ENCODE results near the gene LIN37. TPM values are rescaled to one million over a fixed set of nuclear protein-coding genes. Genes with fewer than 3 reads are reported as not detected.

LIN37 gene
- total and polyA plus RNA-seq, 2 donors (not counting 3 experiments of a cell fraction or from before 2014, with no cell fraction given) = 11.3 to 21.4 TPM

- Histone ChIP-seq H2AFZ (ENCODE audit: low read depth, low read length) (no peak overlapping the region), H3K9ac (replicated peaks; ENCODE audit: extremely low read depth, insufficient read depth, low read length) (no peak overlapping the region), H3K9me1 (replicated peaks; ENCODE audit: control insufficient read depth, extremely low read depth, insufficient read depth, low read length) (no peaks in the 10 kb centered on the region), H3K4me2 (ENCODE audit: insufficient read depth, low read length) (peak overlapping the region; percentile 44), H3K79me2 (ENCODE audit: control insufficient read depth, insufficient read depth, low read length) (peaks cover 30% of the 10 kb centered on the region), H4K20me1 (replicated peaks; ENCODE audit: control insufficient read depth, extremely low read depth, insufficient read depth, low read length) (no peaks in the 10 kb centered on the region), H3K27me3 (ENCODE audit: control insufficient read depth in 2 of 2, insufficient read depth in 2 of 2, low read length in 2 of 2) (no peaks in the 10 kb centered on the region), H3K9me3 (replicated peaks; ENCODE audit: control insufficient read depth, insufficient read depth, low read length) (no peaks in the 10 kb centered on the region), H3K27ac (ENCODE audit: insufficient read depth, low read depth, low read length) (no peak overlapping the region), H3K4me1 (ENCODE audit: control insufficient read depth, extremely low read depth, insufficient read depth, low read length) (peaks cover 17% of the 10 kb centered on the region), H3K4me3 (replicated peaks in 1 of 3; ENCODE audit: insufficient read depth in 1 of 3, low read depth in 1 of 3, low read length in 3 of 3) (no peak overlapping the region), H3K36me3 (ENCODE audit: control insufficient read depth in 2 of 2, extremely low read depth in 1 of 2, insufficient read depth in 2 of 2, low read length in 2 of 2) (peaks cover 12 to 34% of the 10 kb centered on the region in 2 experiments)
- dilution Hi-C loops (cut with MboI; ENCODE audit: extremely low pct_ligation_motif_present, low sequenced_read_pairs) (no loop called here), intact Hi-C loops (cut with micrococcal nuclease) (no loop called here)
- BruUV-seq (replicated peaks) = no TSS peak
- ChIA-PET POLR2A (no interaction called here), CTCF (interaction anchor here (0.5 to 1.8 kb wide), 3 partner anchors 21 to 363 kb away, joined by 3 to 7 read pairs (median 5); partner anchors contain the start of genes PSENEN and U2AF1L4)
- no peak for TF ChIP-seq GATA2 (IDR thresholded peaks at IDR 0.05; ENCODE audit: insufficient read depth, insufficient read length, low read depth, low read length)
- no peak for TF ChIP-seq MAX (IDR thresholded peaks at IDR 0.05; ENCODE audit: insufficient read depth, insufficient read length)
- no peak for TF ChIP-seq FOS (IDR thresholded peaks at IDR 0.05; ENCODE audit: borderline replicate concordance, insufficient read depth, low read length)
- TF ChIP-seq EZH2 (IDR thresholded peaks at IDR 0.05; ENCODE audit: borderline replicate concordance, low read depth, low read length, severe bottlenecking) = no peak
- no peak for TF ChIP-seq POLR2AphosphoS5 (IDR thresholded peaks at IDR 0.05; ENCODE audit: insufficient read depth, low read depth, low read length)
- no peak for TF ChIP-seq POLR2A (IDR thresholded peaks at IDR 0.05; ENCODE audit: low read depth, low read length)
- no peak for TF ChIP-seq MYC (IDR thresholded peaks at IDR 0.05; ENCODE audit: low read depth, low read length)
- TF ChIP-seq CTCF (IDR thresholded peaks at IDR 0.05; ENCODE audit: extremely low read depth in 1 of 2, insufficient read depth in 1 of 2, low read depth in 1 of 2, low read length in 2 of 2) = no peak
- TF ChIP-seq JUN (IDR thresholded peaks at IDR 0.05; ENCODE audit: borderline replicate concordance, insufficient read depth, insufficient read length, low read depth) = no peak
- FAIRE-seq = no peak
- no peak for DNase-seq (ENCODE audit: low read depth, low spot score)
These were observed 28.8 kb upstream of the LIN37 start for GRCh38 chr19:35719402-35720162.

Measured in endothelial cell of umbilical vein (primary cell).